ENCODE results near the gene MAP4K4. TPM values are rescaled to one million over a fixed set of nuclear protein-coding genes. Genes with fewer than 3 reads are reported as not detected.

MAP4K4 gene
- polyA plus RNA-seq, 3 donors = 5.3 to 66.9 (median 8.7) TPM

DNA sequence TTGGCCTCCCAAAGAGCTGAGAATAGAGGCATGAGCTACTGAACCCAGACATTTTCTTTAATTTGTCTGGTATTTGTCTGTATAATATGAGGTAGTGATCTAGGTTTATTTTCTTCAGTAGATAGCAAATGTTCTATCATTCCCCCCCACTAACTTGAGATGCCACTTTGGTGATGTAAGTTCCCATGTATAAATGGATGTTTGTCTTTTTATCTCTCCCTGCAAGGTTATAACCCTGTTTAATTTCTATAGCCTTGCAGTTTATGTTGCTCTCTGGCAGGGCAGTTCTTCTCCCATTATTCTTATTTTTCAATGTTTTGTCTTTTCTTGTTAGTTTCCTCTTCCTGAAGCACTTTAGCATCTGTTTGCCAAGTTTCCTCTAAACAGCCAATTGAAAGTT, 39.1 kb upstream of the MAP4K4 start:
- no peak for DNase-seq
- H3K4me3 ChIP-seq (replicated peaks in 1 of 3; ENCODE audit: low read depth in 2 of 3, low read length in 3 of 3) = no peak overlapping the region
- Mint-ChIP-seq H3K4me3 (no peak overlapping the region), H3K4me1 (no peaks in the 10 kb centered on the region), H3K27me3 (ENCODE audit: low read depth in 3 of 3) (peaks cover 0 to 9% (median 0%) of the 10 kb centered on the region in 3 donors), H3K27ac (no peak overlapping the region), H3K36me3 (no peaks in the 10 kb centered on the region), H3K9me3 (peaks cover 0 to 2% (median 0%) of the 10 kb centered on the region in 7 donors)
- no peaks in the 10 kb centered on the region for H3K9me3 ChIP-seq (replicated peaks in 1 of 2; ENCODE audit: control insufficient read depth in 1 of 2, insufficient read depth in 1 of 2, low read length in 2 of 2)
- intact Hi-C loops (cut with micrococcal nuclease) = no loop called here
- no peaks in the 10 kb centered on the region for H4K20me1 ChIP-seq (ENCODE audit: insufficient read depth, low read length)
- H3K36me3 ChIP-seq (replicated peaks in 1 of 2; ENCODE audit: control insufficient read depth in 1 of 2, insufficient read depth in 2 of 2, low read length in 2 of 2) = no peaks in the 10 kb centered on the region
- no peak overlapping the region for H3K27ac ChIP-seq (ENCODE audit: low read depth in 1 of 2, low read length in 2 of 2)
- H3K4me1 ChIP-seq (ENCODE audit: control insufficient read depth in 1 of 2, insufficient read depth in 2 of 2, low read length in 2 of 2) = no peaks in the 10 kb centered on the region
- no peak overlapping the region for H2AFZ ChIP-seq (ENCODE audit: insufficient read depth, low read depth, low read length, poor library complexity, severe bottlenecking)
- no peaks in the 10 kb centered on the region for H3K79me2 ChIP-seq (ENCODE audit: insufficient read depth, low read length)
- H3K9ac ChIP-seq (ENCODE audit: insufficient read depth, low read length, poor library complexity, severe bottlenecking) = no peak overlapping the region
- H3K27me3 ChIP-seq (ENCODE audit: control insufficient read depth in 2 of 2, insufficient read depth in 2 of 2, low read length in 2 of 2) = no peaks in the 10 kb centered on the region
- no peak overlapping the region for H3K4me2 ChIP-seq (replicated peaks; ENCODE audit: extremely low read depth, low read length, poor library complexity, severe bottlenecking)
- TF ChIP-seq, protein P1, sequence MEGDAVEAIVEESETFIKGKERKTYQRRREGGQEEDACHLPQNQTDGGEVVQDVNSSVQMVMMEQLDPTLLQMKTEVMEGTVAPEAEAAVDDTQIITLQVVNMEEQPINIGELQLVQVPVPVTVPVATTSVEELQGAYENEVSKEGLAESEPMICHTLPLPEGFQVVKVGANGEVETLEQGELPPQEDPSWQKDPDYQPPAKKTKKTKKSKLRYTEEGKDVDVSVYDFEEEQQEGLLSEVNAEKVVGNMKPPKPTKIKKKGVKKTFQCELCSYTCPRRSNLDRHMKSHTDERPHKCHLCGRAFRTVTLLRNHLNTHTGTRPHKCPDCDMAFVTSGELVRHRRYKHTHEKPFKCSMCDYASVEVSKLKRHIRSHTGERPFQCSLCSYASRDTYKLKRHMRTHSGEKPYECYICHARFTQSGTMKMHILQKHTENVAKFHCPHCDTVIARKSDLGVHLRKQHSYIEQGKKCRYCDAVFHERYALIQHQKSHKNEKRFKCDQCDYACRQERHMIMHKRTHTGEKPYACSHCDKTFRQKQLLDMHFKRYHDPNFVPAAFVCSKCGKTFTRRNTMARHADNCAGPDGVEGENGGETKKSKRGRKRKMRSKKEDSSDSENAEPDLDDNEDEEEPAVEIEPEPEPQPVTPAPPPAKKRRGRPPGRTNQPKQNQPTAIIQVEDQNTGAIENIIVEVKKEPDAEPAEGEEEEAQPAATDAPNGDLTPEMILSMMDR (IDR thresholded peaks at IDR 0.05) = no peak

DNA sequence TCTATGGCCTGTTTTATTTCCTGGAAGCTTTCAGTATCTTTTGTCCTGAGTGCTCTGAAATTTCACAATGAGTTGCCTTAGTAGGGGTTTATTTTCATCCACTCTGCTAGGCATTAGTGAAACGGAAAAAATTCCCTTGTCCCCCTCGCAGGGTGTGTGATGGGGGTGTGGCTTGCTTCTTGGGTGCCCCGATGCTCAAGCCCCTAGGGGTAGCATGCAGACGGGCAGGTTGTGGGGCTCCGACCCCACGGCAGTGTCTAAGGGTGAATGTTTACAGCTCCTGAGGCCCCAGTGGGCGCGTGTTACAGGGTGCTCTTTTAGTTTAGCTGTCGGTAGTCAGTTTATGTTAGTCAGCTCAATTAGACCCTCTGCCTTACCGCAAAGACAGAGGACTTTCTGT, 32.2 kb upstream of the MAP4K4 start:
- Histone ChIP-seq H3K79me2 (ENCODE audit: insufficient read depth, low read length) (no peaks in the 10 kb centered on the region), H2AFZ (ENCODE audit: insufficient read depth, low read depth, low read length, poor library complexity, severe bottlenecking) (no peak overlapping the region), H3K27me3 (ENCODE audit: control insufficient read depth in 2 of 2, insufficient read depth in 2 of 2, low read length in 2 of 2) (no peaks in the 10 kb centered on the region), H3K27ac (ENCODE audit: low read depth in 1 of 2, low read length in 2 of 2) (no peak overlapping the region), H3K4me1 (ENCODE audit: control insufficient read depth in 1 of 2, insufficient read depth in 2 of 2, low read length in 2 of 2) (no peaks in the 10 kb centered on the region), H3K36me3 (replicated peaks in 1 of 2; ENCODE audit: control insufficient read depth in 1 of 2, insufficient read depth in 2 of 2, low read length in 2 of 2) (no peaks in the 10 kb centered on the region), H3K4me2 (replicated peaks; ENCODE audit: extremely low read depth, low read length, poor library complexity, severe bottlenecking) (no peak overlapping the region), H4K20me1 (ENCODE audit: insufficient read depth, low read length) (no peaks in the 10 kb centered on the region), H3K4me3 (replicated peaks in 1 of 3; ENCODE audit: low read depth in 2 of 3, low read length in 3 of 3) (no peak overlapping the region), H3K9ac (ENCODE audit: insufficient read depth, low read length, poor library complexity, severe bottlenecking) (no peak overlapping the region), H3K9me3 (replicated peaks in 1 of 2; ENCODE audit: control insufficient read depth in 1 of 2, insufficient read depth in 1 of 2, low read length in 2 of 2) (no peaks in the 10 kb centered on the region)
- Mint-ChIP-seq H3K4me1 (no peaks in the 10 kb centered on the region), H3K4me3 (no peak overlapping the region), H3K36me3 (no peaks in the 10 kb centered on the region), H3K27me3 (ENCODE audit: low read depth in 3 of 3) (peaks cover 1 to 8% (median 4%) of the 10 kb centered on the region in 3 donors), H3K27ac (no peak overlapping the region), H3K9me3 (peaks cover 0 to 14% (median 6%) of the 10 kb centered on the region in 7 donors)
- 96% methylated on average over 10 of the region's 10 CpGs for WGBS (ENCODE audit: insufficient coverage)
- TF ChIP-seq, protein P1 (IDR thresholded peaks at IDR 0.05) = no peak
- intact Hi-C loops (cut with micrococcal nuclease) = no loop called here
- no peak for DNase-seq
